ENCODE measurements around the gene NOP14.

- no peak for TF ChIP-seq CTCF (IDR thresholded peaks at IDR 0.05; ENCODE audit: insufficient read depth, low read length)
- no peak for TF ChIP-seq POLR2AphosphoS5 (IDR thresholded peaks at IDR 0.05; ENCODE audit: low read depth)
- TF ChIP-seq, protein P1, sequence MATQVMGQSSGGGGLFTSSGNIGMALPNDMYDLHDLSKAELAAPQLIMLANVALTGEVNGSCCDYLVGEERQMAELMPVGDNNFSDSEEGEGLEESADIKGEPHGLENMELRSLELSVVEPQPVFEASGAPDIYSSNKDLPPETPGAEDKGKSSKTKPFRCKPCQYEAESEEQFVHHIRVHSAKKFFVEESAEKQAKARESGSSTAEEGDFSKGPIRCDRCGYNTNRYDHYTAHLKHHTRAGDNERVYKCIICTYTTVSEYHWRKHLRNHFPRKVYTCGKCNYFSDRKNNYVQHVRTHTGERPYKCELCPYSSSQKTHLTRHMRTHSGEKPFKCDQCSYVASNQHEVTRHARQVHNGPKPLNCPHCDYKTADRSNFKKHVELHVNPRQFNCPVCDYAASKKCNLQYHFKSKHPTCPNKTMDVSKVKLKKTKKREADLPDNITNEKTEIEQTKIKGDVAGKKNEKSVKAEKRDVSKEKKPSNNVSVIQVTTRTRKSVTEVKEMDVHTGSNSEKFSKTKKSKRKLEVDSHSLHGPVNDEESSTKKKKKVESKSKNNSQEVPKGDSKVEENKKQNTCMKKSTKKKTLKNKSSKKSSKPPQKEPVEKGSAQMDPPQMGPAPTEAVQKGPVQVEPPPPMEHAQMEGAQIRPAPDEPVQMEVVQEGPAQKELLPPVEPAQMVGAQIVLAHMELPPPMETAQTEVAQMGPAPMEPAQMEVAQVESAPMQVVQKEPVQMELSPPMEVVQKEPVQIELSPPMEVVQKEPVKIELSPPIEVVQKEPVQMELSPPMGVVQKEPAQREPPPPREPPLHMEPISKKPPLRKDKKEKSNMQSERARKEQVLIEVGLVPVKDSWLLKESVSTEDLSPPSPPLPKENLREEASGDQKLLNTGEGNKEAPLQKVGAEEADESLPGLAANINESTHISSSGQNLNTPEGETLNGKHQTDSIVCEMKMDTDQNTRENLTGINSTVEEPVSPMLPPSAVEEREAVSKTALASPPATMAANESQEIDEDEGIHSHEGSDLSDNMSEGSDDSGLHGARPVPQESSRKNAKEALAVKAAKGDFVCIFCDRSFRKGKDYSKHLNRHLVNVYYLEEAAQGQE (IDR thresholded peaks at IDR 0.05; ENCODE audit: insufficient replicate concordance, low read depth), result no peak
- TF ChIP-seq GABPA (IDR thresholded peaks at IDR 0.05; ENCODE audit: low read depth), result no peak
These were observed 8.6 kb downstream of the NOP14 start for GRCh38 chr4:2954358-2955185.
